C4-2B (cell line): ENCODE results near the gene RBM43.

ENCODE experiments used
- CTCF ChIP-seq: fragments of 450-650 bp; conservative IDR thresholded peaks from 2 replicates; pipeline ENCODE4 v1.5.1; 2017; ENCODE audit warnings: mild to moderate bottlenecking
- ZFX ChIP-seq: fragments of 450-650 bp; IDR thresholded peaks from 2 replicates; pipeline ENCODE4 v1.6.1; 2017

GRCh38 chr2:151228847-151229512 is 32.7 kb downstream of the RBM43 start:
- TF ChIP-seq CTCF (no peak), ZFX (no peak)
